Liver (tissue), 9 donors: ENCODE data around the gene MDM2. TPM values are rescaled to one million over a fixed set of nuclear protein-coding genes. Genes with fewer than 3 reads are reported as not detected.

Source experiments
- DNase-seq: peaks from one replicate; pipeline ENCODE4 v3.0.0-alpha.2; 2017; ENCODE audit warnings: low spot score
- H3K27ac ChIP-seq, 2 donors: one replicate each; pipeline ENCODE4 v1.7.0; 2013; ENCODE audit warnings: inconsistent platforms in 2 of 2, low read length in 2 of 2, control low read depth in 1 of 2, low read depth in 1 of 2, mild to moderate bottlenecking in 1 of 2
- H3K27me3 ChIP-seq, 4 donors: one replicate each; pipeline versions ENCODE4 v1.6.1 to v1.7.0; 2013; ENCODE audit warnings: low read length in 3 of 4, inconsistent platforms in 1 of 4, mild to moderate bottlenecking in 1 of 4, moderate library complexity in 1 of 4; ENCODE audit not compliant: control insufficient read depth in 4 of 4, insufficient read depth in 4 of 4
- H3K36me3 ChIP-seq, 4 donors: one replicate each; pipeline versions ENCODE4 v1.6.1 to v1.7.0; 2013; ENCODE audit warnings: low read length in 3 of 4, mild to moderate bottlenecking in 3 of 4, low read depth in 1 of 4, moderate library complexity in 1 of 4; ENCODE audit not compliant: control insufficient read depth in 4 of 4, insufficient read depth in 3 of 4
- H3K4me1 ChIP-seq, 4 donors: one replicate each; pipeline versions ENCODE4 v1.6.1 to v1.7.0; 2013; ENCODE audit warnings: low read length in 3 of 4, mild to moderate bottlenecking in 3 of 4, moderate library complexity in 1 of 4; ENCODE audit not compliant: control insufficient read depth in 4 of 4, insufficient read depth in 4 of 4
- H3K4me3 ChIP-seq, 3 donors: one replicate each; pipeline versions ENCODE4 v1.6.1 to v1.7.0; 2013; ENCODE audit warnings: low read length in 3 of 3, control low read depth in 1 of 3, low read depth in 1 of 3, mild to moderate bottlenecking in 1 of 3
- H3K9ac ChIP-seq, 2 donors: one replicate each; pipeline ENCODE4 v1.7.0; 2013; ENCODE audit warnings: low read length in 2 of 2, mild to moderate bottlenecking in 2 of 2, moderate library complexity in 2 of 2, control low read depth in 1 of 2, low read depth in 1 of 2
- H3K9me3 ChIP-seq, 4 donors: one replicate each; pipeline versions ENCODE4 v1.6.1 to v1.7.0; 2013; ENCODE audit warnings: low read length in 3 of 4; ENCODE audit not compliant: control insufficient read depth in 4 of 4
- ATF3 ChIP-seq: IDR thresholded peaks from 2 replicates; pipeline ENCODE4 v1.6.1; 2016; ENCODE audit warnings: antibody characterized with exemption
- EGR1 ChIP-seq, 2 donors: IDR thresholded peaks; 2 replicates each; pipeline ENCODE4 v1.6.1; 2016 to 2018; ENCODE audit warnings: antibody characterized with exemption in 2 of 2, low read depth in 2 of 2
- FOXA1 ChIP-seq: IDR thresholded peaks from 2 replicates; pipeline ENCODE4 v1.6.1; 2016; ENCODE audit warnings: antibody characterized with exemption
- FOXA2 ChIP-seq: IDR thresholded peaks from 2 replicates; pipeline ENCODE4 v1.6.1; 2016; ENCODE audit warnings: antibody characterized with exemption
- GABPA ChIP-seq, 2 donors: IDR thresholded peaks in 1 of 2; conservative IDR thresholded peaks in 1 of 2; 2 replicates each; pipeline ENCODE4 v1.6.1; 2016; ENCODE audit warnings: antibody characterized with exemption in 2 of 2, mild to moderate bottlenecking in 1 of 2, moderate library complexity in 1 of 2
- HNF4A ChIP-seq, 2 donors: conservative IDR thresholded peaks; 2 replicates each; pipeline ENCODE4 v1.6.1; 2016; ENCODE audit warnings: antibody characterized with exemption in 2 of 2, mild to moderate bottlenecking in 2 of 2
- HNF4G ChIP-seq: IDR thresholded peaks from 2 replicates; pipeline ENCODE4 v1.6.1; 2016; ENCODE audit warnings: antibody characterized with exemption
- JUND ChIP-seq, 2 donors: IDR thresholded peaks; 2 replicates each; pipeline ENCODE4 v1.6.1; 2016; ENCODE audit warnings: antibody characterized with exemption in 2 of 2
- NR2F2 ChIP-seq: IDR thresholded peaks from 2 replicates; pipeline ENCODE4 v1.6.1; 2016; ENCODE audit warnings: antibody characterized with exemption
- RAD21 ChIP-seq, 2 donors: IDR thresholded peaks; 2 replicates each; pipeline ENCODE4 v1.6.1; 2016; ENCODE audit warnings: antibody characterized with exemption in 2 of 2, mild to moderate bottlenecking in 2 of 2
- REST ChIP-seq: IDR thresholded peaks from 2 replicates; pipeline ENCODE4 v1.6.1; 2016; ENCODE audit warnings: antibody characterized with exemption, mild to moderate bottlenecking
- RXRA ChIP-seq, 2 donors: IDR thresholded peaks; 2 replicates each; pipeline ENCODE4 v1.6.1; 2017 to 2018; ENCODE audit warnings: antibody characterized with exemption in 2 of 2, mild to moderate bottlenecking in 1 of 2
- SP1 ChIP-seq: IDR thresholded peaks from 2 replicates; pipeline ENCODE4 v1.6.1; 2018; ENCODE audit warnings: antibody characterized with exemption, mild to moderate bottlenecking
- TAF1 ChIP-seq: conservative IDR thresholded peaks from 2 replicates; pipeline ENCODE4 v1.6.1; 2016; ENCODE audit warnings: antibody characterized with exemption, mild to moderate bottlenecking
- YY1 ChIP-seq: IDR thresholded peaks from 2 replicates; pipeline ENCODE4 v1.6.1; 2016; ENCODE audit warnings: antibody characterized with exemption, mild to moderate bottlenecking
- ZBTB33 ChIP-seq: IDR thresholded peaks from 2 replicates; pipeline ENCODE4 v1.6.1; 2016; ENCODE audit warnings: antibody characterized with exemption
- WGBS: extraction: QIAGEN DNeasy Blood & Tissue Kit; methylation state at CpG from one replicate; pipeline ENCODE4 v1.1.7; 2013; 5-methylcytosine and 5-hydroxymethylcytosine counted together
- polyA plus RNA-seq, 2 donors: library from polyadenylated mRNA; stranded (reverse) in 1 of 2; unstranded in 1 of 2; fragments of 200-250 nt in 1 of 2; fragments of >200 nt in 1 of 2; fragmentation: Nextera tagmentation in 1 of 2; extraction: Ambion mirVana in 1 of 2; gene quantifications; one replicate each; pipeline versions ENCODE4 v1.2.1 to v1.2.3, GENCODE V29; 2013 to 2015
- total RNA-seq, 2 donors: library from RNA; depleted of rRNA; stranded (reverse); fragments of >200 nt; gene quantifications; one replicate each; pipeline ENCODE4 v1.2.3, GENCODE V29; 2014
- TF ChIP-seq, protein P1 (sequence below): IDR thresholded peaks from 2 replicates; pipeline ENCODE4 v1.6.1; 2016; ENCODE audit warnings: antibody characterized with exemption
- donor health status: healthy.
- donor health status: healthy.
- donor health status: healthy.
- donor health status: healthy.
- donor health status: healthy.

Gene MDM2
- total and polyA plus RNA-seq, 4 donors, result 10.1 to 69.4 (median 36.9) TPM

GRCh38 chr12:68760806-68761441 is 47.1 kb upstream of the MDM2 start:
- H3K27me3 ChIP-seq, result no peaks in the 10 kb centered on the region
- H3K9me3 ChIP-seq, result no peaks in the 10 kb centered on the region
- peaks cover 0 to 3% (median 1%) of the 10 kb centered on the region in 4 donors for H3K4me1 ChIP-seq
- H3K9ac ChIP-seq, result no peak overlapping the region
- no peak overlapping the region for H3K4me3 ChIP-seq
- peaks cover 0 to 17% (median 9%) of the 10 kb centered on the region in 4 donors for H3K36me3 ChIP-seq
- TF ChIP-seq ATF3 (no peak), JUND (IDR thresholded peaks at IDR 0.05) (no peak), RAD21 (IDR thresholded peaks at IDR 0.05) (no peak), EGR1 (IDR thresholded peaks at IDR 0.05; ENCODE audit: low read depth in 2 of 2) (no peak), HNF4A (conservative IDR thresholded peaks at IDR 0.05) (no peak), YY1 (no peak), SP1 (no peak), GABPA (IDR thresholded peaks at IDR 0.05 in 1 of 2, conservative IDR thresholded peaks at IDR 0.05 in 1 of 2) (no peak), FOXA2 (no peak), NR2F2 (no peak)
- TF ChIP-seq, protein P1, sequence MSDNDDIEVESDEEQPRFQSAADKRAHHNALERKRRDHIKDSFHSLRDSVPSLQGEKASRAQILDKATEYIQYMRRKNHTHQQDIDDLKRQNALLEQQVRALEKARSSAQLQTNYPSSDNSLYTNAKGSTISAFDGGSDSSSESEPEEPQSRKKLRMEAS, result no peak
- 96% methylated on average over 7 of the region's 7 CpGs for WGBS
- no peak overlapping the region for H3K27ac ChIP-seq
- no peak for DNase-seq

DNA sequence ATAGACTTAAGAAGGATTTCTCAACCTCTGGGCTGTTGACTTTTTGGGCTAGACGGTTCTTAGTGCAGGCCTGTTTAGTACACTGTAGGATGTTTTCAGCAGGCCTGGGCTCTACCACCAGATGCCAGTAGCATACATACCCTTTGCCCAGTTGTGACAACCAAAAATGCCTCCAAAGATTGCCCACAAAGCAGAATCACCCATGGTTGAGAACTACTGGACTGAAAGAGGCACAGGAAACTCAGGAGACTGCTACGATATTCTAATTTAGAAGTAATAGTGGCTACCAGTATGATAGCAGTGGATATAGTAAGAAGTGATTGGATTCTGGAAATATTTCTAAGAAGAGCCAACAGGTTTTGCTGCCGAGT is 46.5 kb upstream of the MDM2 start:
- peak; percentile 31 to 59 for TF ChIP-seq RAD21 (IDR thresholded peaks at IDR 0.05)
- no peak for TF ChIP-seq REST

GRCh38 chr12:68761901-68762630 is 45.9 kb upstream of the MDM2 start:
- no peak overlapping the region for H3K9ac ChIP-seq
- H3K36me3 ChIP-seq, result peaks cover 0 to 21% (median 8%) of the 10 kb centered on the region in 4 donors
- no peaks in the 10 kb centered on the region for H3K27me3 ChIP-seq
- no peak overlapping the region for H3K4me3 ChIP-seq
- no peak for DNase-seq
- H3K4me1 ChIP-seq, result peaks cover 0 to 3% (median 1%) of the 10 kb centered on the region in 4 donors
- WGBS, result 82% methylated on average over 8 of the region's 8 CpGs
- no peak overlapping the region for H3K27ac ChIP-seq
- H3K9me3 ChIP-seq, result no peaks in the 10 kb centered on the region
- TF ChIP-seq ATF3 (no peak), ZBTB33 (no peak), TAF1 (no peak), FOXA2 (no peak), EGR1 (IDR thresholded peaks at IDR 0.05; ENCODE audit: low read depth in 2 of 2) (no peak), FOXA1 (no peak), HNF4G (no peak), RXRA (IDR thresholded peaks at IDR 0.05) (no peak), HNF4A (conservative IDR thresholded peaks at IDR 0.05) (no peak), RAD21 (IDR thresholded peaks at IDR 0.05) (no peak), JUND (IDR thresholded peaks at IDR 0.05) (no peak), GABPA (IDR thresholded peaks at IDR 0.05 in 1 of 2, conservative IDR thresholded peaks at IDR 0.05 in 1 of 2) (no peak)
- TF ChIP-seq, protein P1, result no peak

More for the DNA sequence above, 46.5 kb upstream of the MDM2 start:
- Histone ChIP-seq H3K9ac (no peak overlapping the region), H3K4me1 (peaks cover 0 to 3% (median 1%) of the 10 kb centered on the region in 4 donors), H3K27me3 (no peaks in the 10 kb centered on the region), H3K9me3 (no peaks in the 10 kb centered on the region), H3K36me3 (peaks cover 0 to 17% (median 7%) of the 10 kb centered on the region in 4 donors), H3K4me3 (no peak overlapping the region), H3K27ac (no peak overlapping the region)
- no peak for DNase-seq
- WGBS, result 89% methylated on average over 3 of the region's 3 CpGs
